HG02852 (cell line): ENCODE data around the gene ASB4.
"Not testable (repeated sequence)": the region's sequence is repeated elsewhere in the genome, so short reads cannot be mapped to it uniquely, and the experiment has no call there.

Experiments used
- ATAC-seq: cut with Tn5 transposase; IDR thresholded peaks from one replicate; pipeline ENCODE4 v1.9.1; 2021; ENCODE audit warnings: mild to moderate bottlenecking, moderate library complexity; ENCODE audit not compliant: unreplicated experiment

The ASB4 gene

DNA sequence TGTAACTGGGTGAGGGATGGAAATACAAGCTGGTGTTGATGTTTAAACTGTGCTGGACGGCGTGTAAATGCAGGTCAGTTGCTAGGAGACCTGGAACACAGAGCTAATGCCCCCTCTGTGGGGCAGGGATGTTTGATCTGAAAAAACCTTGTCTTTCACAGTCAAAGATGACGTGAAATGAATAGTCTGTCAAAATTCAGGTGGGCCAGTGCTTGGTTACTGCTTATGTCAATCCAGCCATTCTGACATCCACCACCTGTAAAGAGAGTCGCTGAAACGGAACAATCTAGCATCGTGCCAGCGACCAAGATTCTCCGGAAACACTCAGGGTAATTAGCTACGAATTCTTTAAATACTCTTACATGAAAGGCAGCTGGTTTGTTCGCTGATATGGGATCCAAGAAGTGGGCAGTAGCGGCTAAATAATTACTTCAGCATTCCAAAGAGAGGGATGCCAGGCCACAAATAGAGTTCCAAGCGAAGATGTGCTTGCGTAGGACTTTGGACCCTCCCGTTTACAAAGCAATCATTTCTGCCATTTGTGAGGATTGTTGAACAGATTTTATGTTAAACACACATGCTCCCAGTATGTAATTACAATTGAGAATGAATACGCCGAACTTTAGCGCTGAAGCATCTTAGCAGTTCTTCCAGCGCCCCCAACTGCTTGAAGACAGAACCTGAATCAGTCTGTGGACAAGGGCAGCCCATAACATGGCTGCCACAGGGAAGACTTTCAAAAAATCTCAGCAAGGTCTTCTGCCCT is 7.3 kb upstream of the ASB4 start:
- ATAC-seq, result no peak

DNA sequence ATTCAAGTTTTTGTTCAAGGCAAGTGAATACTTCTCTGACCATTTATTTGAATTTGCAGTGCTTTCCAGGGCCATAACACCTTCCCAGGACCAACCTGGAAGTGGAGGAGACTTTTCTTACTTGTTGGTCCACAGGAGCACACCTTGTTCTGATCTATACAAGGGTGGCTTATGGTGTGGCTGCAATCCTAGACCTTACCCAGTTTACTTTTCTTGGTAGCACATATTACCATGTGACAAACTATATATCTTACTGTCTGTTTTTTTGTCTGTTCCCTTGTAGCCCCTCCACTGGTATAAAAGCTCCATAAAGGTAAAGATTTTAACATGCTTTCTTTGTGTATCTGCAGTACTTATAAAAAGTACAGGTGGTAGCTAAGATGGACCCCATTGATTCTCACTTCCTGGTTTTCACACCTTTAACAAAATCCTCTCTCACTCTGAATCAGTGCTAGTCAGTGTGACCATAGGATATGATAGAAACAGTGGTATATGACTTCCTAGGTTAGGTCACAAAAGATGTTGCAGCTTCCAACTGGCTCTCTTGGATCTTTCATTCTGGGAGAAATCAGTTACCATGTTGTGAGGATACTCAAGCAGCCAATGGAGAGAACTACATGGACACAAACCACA is 5.6 kb upstream of the ASB4 start:
- peak; percentile 72 for ATAC-seq

DNA sequence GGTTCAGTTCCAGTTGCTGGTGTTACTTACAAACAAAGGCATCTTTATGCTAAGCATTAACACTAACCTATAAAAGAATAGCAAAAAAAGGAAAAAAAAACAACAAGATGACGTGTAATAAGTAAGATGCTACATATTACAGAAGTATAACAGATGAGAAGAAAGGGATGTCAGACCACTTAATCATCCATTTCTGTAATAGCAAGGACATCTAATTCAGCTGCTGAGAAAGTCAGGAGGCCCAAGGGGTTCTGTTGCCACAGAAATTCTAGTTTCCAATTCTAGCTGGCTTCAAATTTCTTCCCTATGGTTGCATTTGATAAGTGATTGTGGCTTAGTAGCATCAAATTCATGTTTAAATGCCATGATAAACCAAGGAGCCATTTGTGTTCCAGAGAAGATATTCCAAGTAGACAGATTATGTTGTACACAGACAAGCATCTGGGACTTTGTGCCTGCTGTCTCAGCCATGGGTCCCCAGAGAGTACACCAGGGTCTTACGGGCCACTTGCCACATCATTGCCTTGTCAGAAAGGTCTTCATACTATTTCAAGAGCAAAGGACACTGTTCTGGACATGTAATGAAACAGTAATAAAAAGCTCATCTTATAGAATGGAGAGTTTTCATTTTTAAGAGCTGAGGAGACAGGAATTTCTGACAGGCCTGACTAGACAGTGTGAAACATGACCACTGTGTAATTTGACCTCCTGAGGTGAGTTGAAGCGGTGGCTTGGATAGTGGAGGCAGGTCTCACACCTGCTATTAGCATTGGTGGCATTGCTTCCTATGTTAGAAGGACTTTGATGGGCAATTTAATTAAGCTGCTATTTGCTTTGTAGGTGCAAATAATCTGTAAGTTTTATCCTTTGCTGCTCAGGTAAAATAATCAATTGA is 4.2 kb upstream of the ASB4 start:
- ATAC-seq, result no peak

DNA sequence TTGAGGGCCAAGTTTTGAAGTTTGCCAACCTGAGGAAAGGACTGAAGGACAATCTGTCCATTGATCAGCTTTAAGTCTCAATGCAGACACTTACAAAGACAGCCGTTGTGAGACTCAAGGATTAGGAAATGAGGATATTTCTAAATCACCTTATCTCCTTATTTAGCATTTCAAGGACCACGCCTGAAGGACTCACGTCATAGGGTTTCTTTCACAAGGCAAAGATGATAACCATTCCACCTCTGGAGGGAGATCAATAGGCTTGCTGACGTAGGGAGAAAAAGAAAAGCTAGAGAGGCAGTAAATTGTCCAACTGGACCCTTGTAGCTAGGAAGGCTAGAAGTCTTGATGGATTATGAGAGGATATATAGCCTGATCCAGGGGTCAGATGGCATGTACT is 3.3 kb upstream of the ASB4 start:
- ATAC-seq, result no peak

GRCh38 chr7:95490231-95490762 is 4.6 kb downstream of the ASB4 start:
- ATAC-seq, result no peak

DNA sequence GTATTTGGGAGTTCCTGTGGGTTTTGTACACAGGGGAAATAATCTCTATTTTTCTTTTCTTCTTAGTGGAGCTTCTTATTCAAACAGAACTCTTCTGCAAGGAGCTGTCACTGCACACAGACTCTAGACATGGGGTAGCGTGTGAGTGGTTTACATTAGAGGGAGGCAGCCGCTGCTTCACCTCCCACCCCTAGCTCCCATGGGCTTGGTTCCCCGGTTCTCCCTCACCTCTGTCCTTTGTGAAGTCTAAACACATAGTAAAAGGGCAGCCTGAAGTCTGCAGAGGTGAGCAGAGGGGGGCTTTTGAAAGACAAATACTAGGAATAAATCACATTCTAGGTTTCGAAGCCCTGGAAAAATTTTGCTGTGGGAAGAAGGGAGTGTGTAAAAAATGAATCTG is 5.5 kb downstream of the ASB4 start:
- no peak for ATAC-seq

- no peak for ATAC-seq
Observed at GRCh38 chr7:95491634-95492314, 6.0 kb downstream of the ASB4 start.

GRCh38 chr7:95493247-95493646 is 7.5 kb downstream of the ASB4 start:
- ATAC-seq, result no peak

DNA sequence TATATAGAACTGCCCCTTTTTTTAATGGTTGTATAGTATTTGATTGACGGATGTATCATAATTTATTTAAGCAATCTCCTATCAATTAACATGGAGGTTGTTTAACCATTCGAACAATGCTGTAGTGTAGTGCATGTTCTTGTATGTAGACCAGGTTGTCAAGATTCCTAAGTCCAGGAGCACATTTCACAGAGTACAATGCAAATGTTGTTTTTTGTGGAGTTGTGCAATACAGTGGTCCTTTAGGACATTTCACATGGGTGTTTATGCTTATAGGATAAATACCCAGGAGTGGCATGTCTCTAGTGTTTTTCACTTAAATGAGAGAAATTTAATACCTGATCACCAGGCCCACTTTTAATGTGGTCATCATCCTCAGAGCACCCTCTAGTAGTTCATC is 8.1 kb downstream of the ASB4 start:
- ATAC-seq, result no peak

GRCh38 chr7:95501261-95501832 is 15.6 kb downstream of the ASB4 start:
- ATAC-seq, result peak; percentile 92

- ATAC-seq, result no peak
Observed at GRCh38 chr7:95502403-95502802, 16.7 kb downstream of the ASB4 start.

- ATAC-seq, result no peak
Observed at GRCh38 chr7:95503271-95504131, 17.8 kb downstream of the ASB4 start.

DNA sequence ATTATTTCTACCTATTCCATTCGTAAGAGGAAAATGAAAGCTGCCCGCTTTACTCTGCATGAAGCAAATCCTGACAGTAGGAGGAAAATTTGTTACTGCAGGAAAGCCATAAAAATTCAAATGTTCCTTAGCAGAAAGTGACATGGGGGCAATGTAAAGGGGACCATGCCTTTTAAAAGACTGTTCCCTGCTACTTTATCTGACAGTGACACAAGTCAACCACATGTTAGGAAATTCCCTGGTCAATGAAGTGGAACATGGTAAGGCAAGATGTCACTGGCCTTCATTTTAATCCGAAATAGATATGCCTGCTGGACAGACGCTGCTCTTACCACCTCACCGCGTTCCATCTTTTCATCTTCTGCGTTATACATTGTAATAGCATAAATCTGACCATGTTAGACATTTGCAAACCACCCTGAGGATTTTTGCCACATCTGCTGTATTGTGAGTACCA is 18.4 kb downstream of the ASB4 start:
- ATAC-seq, result not testable (repeated sequence)

GRCh38 chr7:95508780-95509179 is 23.0 kb downstream of the ASB4 start:
- ATAC-seq, result no peak

DNA sequence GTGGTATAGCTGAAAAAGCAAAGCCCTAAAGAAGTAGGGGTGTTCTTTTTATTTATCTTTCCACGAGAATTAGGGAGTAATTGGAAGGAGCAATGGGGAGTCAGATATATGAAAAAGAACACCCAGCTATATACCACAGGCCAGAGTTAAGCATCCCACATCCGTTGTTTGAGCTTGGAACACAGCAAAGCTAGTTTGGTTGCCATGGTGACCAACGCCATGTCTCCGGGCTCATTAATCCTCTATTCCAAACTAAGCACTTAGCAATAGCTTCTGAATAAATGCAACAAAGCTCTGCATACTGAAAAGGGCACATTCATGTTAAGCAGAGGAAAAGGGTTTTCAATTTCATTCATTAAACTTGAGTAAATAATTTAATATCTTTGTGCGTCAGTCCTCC is 23.5 kb downstream of the ASB4 start:
- no peak for ATAC-seq

- ATAC-seq, result peak; percentile 93
Observed at GRCh38 chr7:95511716-95512260, 26.0 kb downstream of the ASB4 start.

DNA sequence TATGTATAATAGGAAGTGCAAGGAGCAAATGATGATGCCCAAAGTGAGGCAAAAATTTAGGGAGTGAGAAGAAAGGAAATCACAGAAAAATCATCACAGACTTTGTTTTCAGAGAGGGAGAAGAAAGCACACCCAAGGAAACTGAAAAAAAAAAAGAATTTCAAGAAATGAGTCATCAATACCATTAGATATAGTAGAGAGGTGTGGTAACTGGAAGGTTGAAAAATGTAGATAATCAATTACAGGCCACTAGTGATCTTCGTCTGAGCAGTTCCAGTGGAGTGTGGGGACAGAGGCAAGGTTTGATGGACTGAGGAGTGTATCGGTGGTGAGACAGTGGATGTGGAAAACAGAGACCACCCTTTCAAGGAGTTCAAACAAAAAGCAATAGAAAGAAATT is 31.7 kb downstream of the ASB4 start:
- peak; percentile 65 for ATAC-seq

DNA sequence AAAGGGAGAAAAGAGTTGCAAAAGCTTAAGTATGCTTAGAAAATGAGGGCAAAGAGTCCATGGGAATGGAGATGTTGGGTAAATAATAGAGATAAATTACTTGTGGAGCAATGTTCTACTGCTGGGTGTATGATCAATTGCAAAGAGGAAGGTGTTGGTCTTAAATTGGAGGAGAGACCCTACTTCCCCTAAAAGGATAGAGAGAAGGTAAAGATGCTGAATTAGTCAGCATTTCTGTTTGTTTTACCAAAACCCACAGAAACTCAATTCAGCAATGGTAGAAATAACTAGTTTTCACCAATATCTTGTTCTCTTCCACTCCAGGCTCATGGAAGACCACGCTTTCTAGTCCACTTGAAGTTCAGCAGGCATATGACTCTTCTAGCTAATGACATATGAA is 32.1 kb downstream of the ASB4 start:
- ATAC-seq, result peak; percentile 39

DNA sequence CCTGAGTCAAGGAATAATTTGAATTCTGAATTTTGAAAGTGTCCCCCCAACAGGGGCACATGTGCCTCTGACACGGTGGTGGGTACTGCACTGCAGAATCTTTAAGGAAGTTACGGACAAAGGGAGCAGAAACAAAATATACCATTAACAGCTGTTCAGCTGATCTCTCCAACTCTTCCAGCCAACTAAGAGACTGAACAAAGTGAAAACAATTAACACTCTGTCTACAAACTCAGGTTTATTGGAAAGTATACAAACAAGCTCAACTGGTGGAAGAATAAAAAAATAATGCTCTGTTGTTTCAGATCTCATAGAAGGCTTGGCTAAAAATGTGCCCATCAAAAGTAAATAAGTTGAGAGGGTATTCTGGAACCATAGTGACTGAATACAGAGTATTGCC is 34.4 kb downstream of the ASB4 start:
- ATAC-seq, result no peak
